NT2/D1 (cell line): ENCODE data around the gene GNG8.

Source experiments
- DNase-seq: peaks from one replicate; pipeline ENCODE4 v3.0.0-alpha.2; 2011; ENCODE audit warnings: low read depth, low spot score
- H3K27me3 ChIP-seq: 2 replicates; pipeline ENCODE4 v1.6.0; 2011; ENCODE audit warnings: mild to moderate bottlenecking; ENCODE audit not compliant: insufficient read length, insufficient read depth
- H3K36me3 ChIP-seq: 2 replicates; pipeline ENCODE4 v1.6.1; 2011; ENCODE audit warnings: mild to moderate bottlenecking, low read length, mixed read lengths; ENCODE audit not compliant: insufficient read depth, insufficient read length
- H3K4me1 ChIP-seq: 2 replicates; pipeline ENCODE4 v1.5.1; 2011; ENCODE audit not compliant: insufficient read depth, insufficient read length
- H3K4me3 ChIP-seq: 2 replicates; pipeline ENCODE4 v1.5.1; 2011; ENCODE audit warnings: low read depth; ENCODE audit not compliant: insufficient read length
- H3K9ac ChIP-seq: 2 replicates; pipeline ENCODE4 v1.6.0; 2011; ENCODE audit warnings: low read depth; ENCODE audit not compliant: insufficient read length
- H3K9me3 ChIP-seq: 2 replicates; pipeline ENCODE4 v1.5.1; 2011; ENCODE audit warnings: mild to moderate bottlenecking, low read length; ENCODE audit not compliant: insufficient read depth
- SUZ12 ChIP-seq: IDR thresholded peaks from 2 replicates; pipeline ENCODE4 v1.6.1; 2011; ENCODE audit not compliant: insufficient read length, insufficient read depth; ENCODE audit errors: extremely low read depth
- YY1 ChIP-seq: IDR thresholded peaks from 2 replicates; pipeline ENCODE4 v1.6.1; 2011; ENCODE audit not compliant: insufficient read length, insufficient read depth
- ZNF274 ChIP-seq: IDR thresholded peaks from 2 replicates; pipeline ENCODE4 v1.6.1; 2011; ENCODE audit warnings: mild to moderate bottlenecking, low read depth, low read length

Gene GNG8

GRCh38 chr19:46654621-46655152 is 18.7 kb upstream of the GNG8 start:
- TF ChIP-seq ZNF274: no peak
- TF ChIP-seq SUZ12: no peak
- H3K9ac ChIP-seq: no peak overlapping the region
- no peaks in the 10 kb centered on the region for H3K27me3 ChIP-seq
- DNase-seq: no peak
- no peak overlapping the region for H3K4me3 ChIP-seq
- no peaks in the 10 kb centered on the region for H3K9me3 ChIP-seq
- H3K36me3 ChIP-seq: no peaks in the 10 kb centered on the region
- H3K4me1 ChIP-seq: no peaks in the 10 kb centered on the region

GRCh38 chr19:46650445-46650844 is 14.4 kb upstream of the GNG8 start:
- Histone ChIP-seq H3K9me3 (0 out of 2 replicates have a peak, but pooled peaks cover 4% of the 10 kb centered on the region), H3K4me1 (peaks cover 4% of the 10 kb centered on the region), H3K4me3 (no peak overlapping the region), H3K36me3 (no peaks in the 10 kb centered on the region), H3K9ac (no peak overlapping the region), H3K27me3 (no peaks in the 10 kb centered on the region)
- DNase-seq: no peak
- no peak for TF ChIP-seq YY1
- TF ChIP-seq ZNF274: no peak
- no peak for TF ChIP-seq SUZ12

- Histone ChIP-seq H3K27me3 (no peaks in the 10 kb centered on the region), H3K36me3 (no peaks in the 10 kb centered on the region), H3K9ac (peak overlapping the region; percentile 61), H3K9me3 (0 out of 2 replicates have a peak, but pooled peaks cover 4% of the 10 kb centered on the region), H3K4me3 (peak overlapping the region; percentile 30), H3K4me1 (peaks cover 4% of the 10 kb centered on the region)
- DNase-seq: no peak
- TF ChIP-seq ZNF274 (no peak), SUZ12 (no peak), YY1 (no peak)
Measured at GRCh38 chr19:46648961-46649960, 13.3 kb upstream of the GNG8 start.

GRCh38 chr19:46648060-46648960 is 12.3 kb upstream of the GNG8 start:
- Histone ChIP-seq H3K27me3 (no peaks in the 10 kb centered on the region), H3K9me3 (0 out of 2 replicates have a peak, but pooled peaks cover 4% of the 10 kb centered on the region), H3K36me3 (no peaks in the 10 kb centered on the region), H3K9ac (peak overlapping the region; percentile 21), H3K4me3 (no peak overlapping the region), H3K4me1 (peaks cover 4% of the 10 kb centered on the region)
- no peak for TF ChIP-seq YY1
- no peak for TF ChIP-seq SUZ12
- TF ChIP-seq ZNF274: no peak
- no peak for DNase-seq

GRCh38 chr19:46646402-46646801 is 10.4 kb upstream of the GNG8 start:
- Histone ChIP-seq H3K4me1 (peaks cover 4% of the 10 kb centered on the region), H3K9me3 (0 out of 2 replicates have a peak, but pooled peaks cover 4% of the 10 kb centered on the region), H3K9ac (no peak overlapping the region), H3K4me3 (no peak overlapping the region), H3K36me3 (no peaks in the 10 kb centered on the region), H3K27me3 (no peaks in the 10 kb centered on the region)
- TF ChIP-seq SUZ12 (no peak), YY1 (no peak), ZNF274 (no peak)
- no peak for DNase-seq

GRCh38 chr19:46644720-46645119 is 8.7 kb upstream of the GNG8 start:
- no peak for DNase-seq
- no peak for TF ChIP-seq YY1
- no peak for TF ChIP-seq SUZ12
- TF ChIP-seq ZNF274: no peak
- Histone ChIP-seq H3K9ac (no peak overlapping the region), H3K4me1 (peaks cover 4% of the 10 kb centered on the region), H3K27me3 (peaks cover 10% of the 10 kb centered on the region), H3K9me3 (0 out of 2 replicates have a peak, but pooled peaks cover 4% of the 10 kb centered on the region), H3K36me3 (no peaks in the 10 kb centered on the region), H3K4me3 (no peak overlapping the region)
